HL-60 (cell line): ENCODE results near the gene NNMT.

Source experiments
- CTCF ChIP-seq: IDR thresholded peaks from one replicate; pipeline ENCODE4 v1.5.1; 2011; ENCODE audit warnings: low read length, control low read depth, inconsistent platforms; ENCODE audit not compliant: insufficient read depth
- POLR2AphosphoS5 ChIP-seq: IDR thresholded peaks from 2 replicates; pipeline ENCODE4 v1.6.1; 2012; ENCODE audit warnings: low read depth
- REST ChIP-seq: IDR thresholded peaks from 2 replicates; pipeline ENCODE4 v1.6.1; 2012; ENCODE audit warnings: low read depth; ENCODE audit not compliant: insufficient replicate concordance

- TF ChIP-seq CTCF, result no peak
- TF ChIP-seq REST, result no peak
- TF ChIP-seq POLR2AphosphoS5, result no peak
These were observed 22.1 kb upstream of the NNMT start for GRCh38 chr11:114273890-114274635.
